Loucy (cell line): ENCODE data around the gene SMIM27.

Experiments
- H2AFZ ChIP-seq: fragments of 200-600 bp; sonication (generic); 2 replicates; pipeline ENCODE4 v1.6.0; 2016; ENCODE audit warnings: antibody characterized with exemption, mild to moderate bottlenecking, low read length, moderate library complexity
- H3F3A ChIP-seq: fragments of 200-600 bp; 2 replicates; pipeline ENCODE4 v1.6.0; 2016; ENCODE audit warnings: antibody characterized with exemption, low read depth, mild to moderate bottlenecking
- H3K27me3 ChIP-seq: fragments of 200-600 bp; sonication (generic); 2 replicates; pipeline ENCODE4 v1.6.1; 2014; ENCODE audit warnings: low read length, mild to moderate bottlenecking; ENCODE audit not compliant: insufficient read depth, poor library complexity, severe bottlenecking
- H3K36me3 ChIP-seq: fragments of 200-600 bp; sonication (generic); 2 replicates; pipeline ENCODE4 v1.6.1; 2016; ENCODE audit warnings: low read length; ENCODE audit not compliant: insufficient read depth
- H3K4me1 ChIP-seq: fragments of 200-600 bp; sonication (generic); 2 replicates; pipeline ENCODE4 v1.5.1; 2014; ENCODE audit warnings: low read length, mild to moderate bottlenecking; ENCODE audit not compliant: insufficient read depth, poor library complexity, severe bottlenecking
- H3K4me2 ChIP-seq: fragments of 200-600 bp; sonication (generic); 2 replicates; pipeline ENCODE4 v1.6.0; 2014; ENCODE audit warnings: antibody characterized with exemption, low read length, low read depth, mild to moderate bottlenecking; ENCODE audit not compliant: poor library complexity, severe bottlenecking
- H3K4me3 ChIP-seq: fragments of 200-600 bp; sonication (generic); 2 replicates; pipeline ENCODE4 v1.5.1; 2014; ENCODE audit warnings: low read length, mild to moderate bottlenecking, mixed read lengths; ENCODE audit not compliant: poor library complexity, severe bottlenecking
- H3K79me2 ChIP-seq: fragments of 200-600 bp; sonication (generic); 2 replicates; pipeline ENCODE4 v1.6.1; 2014; ENCODE audit warnings: low read length; ENCODE audit not compliant: insufficient read depth
- H3K9ac ChIP-seq: fragments of 200-600 bp; sonication (generic); 2 replicates; pipeline ENCODE4 v1.6.0; 2014; ENCODE audit warnings: mild to moderate bottlenecking, low read depth, low read length, moderate library complexity; ENCODE audit not compliant: poor library complexity, severe bottlenecking
- H3K9me2 ChIP-seq: fragments of 200-600 bp; sonication (generic); replicated peaks from 2 replicates; pipeline ENCODE4 v1.6.1; 2016; ENCODE audit warnings: low read depth, low read length, mixed read lengths
- H3K9me3 ChIP-seq: fragments of 200-600 bp; sonication (generic); 2 replicates; pipeline ENCODE4 v1.6.1; 2014; ENCODE audit warnings: mild to moderate bottlenecking, antibody characterized with exemption, low read length, low read depth; ENCODE audit not compliant: insufficient read depth
- H4K20me1 ChIP-seq: fragments of 200-600 bp; sonication (generic); 2 replicates; pipeline ENCODE4 v1.6.0; 2014; ENCODE audit warnings: antibody characterized with exemption, low read length, mild to moderate bottlenecking; ENCODE audit not compliant: insufficient read depth, poor library complexity, severe bottlenecking
- EZH2phosphoT487 ChIP-seq: fragments of 200-600 bp; IDR thresholded peaks from 2 replicates; pipeline ENCODE4 v1.6.1; 2018; ENCODE audit warnings: antibody characterized with exemption, mild to moderate bottlenecking, moderate library complexity, borderline replicate concordance
- TF ChIP-seq, protein P1 (sequence below): fragments of 200-600 bp; sonication (generic); conservative IDR thresholded peaks from 2 replicates; pipeline ENCODE4 v1.5.1; 2014; ENCODE audit warnings: mild to moderate bottlenecking, antibody characterized with exemption, low read length

SMIM27 gene

DNA sequence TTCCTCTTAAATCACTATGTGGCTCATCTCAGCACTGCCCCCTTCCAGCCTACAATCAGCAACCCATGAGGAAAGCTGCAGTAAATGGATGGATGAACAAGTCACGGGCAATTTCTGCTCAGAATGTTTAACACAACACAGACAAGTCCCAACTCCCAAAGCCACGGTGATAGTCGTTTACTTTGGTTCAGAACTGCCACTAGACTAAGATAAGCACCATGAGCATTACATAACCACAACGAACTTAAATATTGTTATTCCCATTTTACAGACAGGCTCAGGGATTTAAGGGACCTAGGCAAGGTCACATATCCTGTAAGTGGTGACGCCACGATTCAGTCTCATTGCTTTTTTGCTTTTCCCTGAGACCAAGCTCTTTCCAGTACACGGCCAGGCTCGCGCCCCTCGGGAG, 2.0 kb upstream of the SMIM27 start:
- Histone ChIP-seq H3K4me1 (peaks cover 56% of the 10 kb centered on the region), H3F3A (no peaks in the 10 kb centered on the region; the same call in 1 of the 2 replicates), H3K79me2 (peaks cover 88% of the 10 kb centered on the region), H3K9me3 (no peaks in the 10 kb centered on the region), H3K36me3 (no peaks in the 10 kb centered on the region), H4K20me1 (peaks cover 49% of the 10 kb centered on the region), H3K9ac (peak overlapping the region; percentile 91), H3K27me3 (no peaks in the 10 kb centered on the region), H2AFZ (peak overlapping the region; percentile 68), H3K9me2 (no peaks in the 10 kb centered on the region), H3K4me3 (peak overlapping the region; percentile 87), H3K4me2 (peak overlapping the region; percentile 94)
- TF ChIP-seq, protein P1, sequence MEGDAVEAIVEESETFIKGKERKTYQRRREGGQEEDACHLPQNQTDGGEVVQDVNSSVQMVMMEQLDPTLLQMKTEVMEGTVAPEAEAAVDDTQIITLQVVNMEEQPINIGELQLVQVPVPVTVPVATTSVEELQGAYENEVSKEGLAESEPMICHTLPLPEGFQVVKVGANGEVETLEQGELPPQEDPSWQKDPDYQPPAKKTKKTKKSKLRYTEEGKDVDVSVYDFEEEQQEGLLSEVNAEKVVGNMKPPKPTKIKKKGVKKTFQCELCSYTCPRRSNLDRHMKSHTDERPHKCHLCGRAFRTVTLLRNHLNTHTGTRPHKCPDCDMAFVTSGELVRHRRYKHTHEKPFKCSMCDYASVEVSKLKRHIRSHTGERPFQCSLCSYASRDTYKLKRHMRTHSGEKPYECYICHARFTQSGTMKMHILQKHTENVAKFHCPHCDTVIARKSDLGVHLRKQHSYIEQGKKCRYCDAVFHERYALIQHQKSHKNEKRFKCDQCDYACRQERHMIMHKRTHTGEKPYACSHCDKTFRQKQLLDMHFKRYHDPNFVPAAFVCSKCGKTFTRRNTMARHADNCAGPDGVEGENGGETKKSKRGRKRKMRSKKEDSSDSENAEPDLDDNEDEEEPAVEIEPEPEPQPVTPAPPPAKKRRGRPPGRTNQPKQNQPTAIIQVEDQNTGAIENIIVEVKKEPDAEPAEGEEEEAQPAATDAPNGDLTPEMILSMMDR, result peak; percentile 21
- TF ChIP-seq EZH2phosphoT487, result no peak

DNA sequence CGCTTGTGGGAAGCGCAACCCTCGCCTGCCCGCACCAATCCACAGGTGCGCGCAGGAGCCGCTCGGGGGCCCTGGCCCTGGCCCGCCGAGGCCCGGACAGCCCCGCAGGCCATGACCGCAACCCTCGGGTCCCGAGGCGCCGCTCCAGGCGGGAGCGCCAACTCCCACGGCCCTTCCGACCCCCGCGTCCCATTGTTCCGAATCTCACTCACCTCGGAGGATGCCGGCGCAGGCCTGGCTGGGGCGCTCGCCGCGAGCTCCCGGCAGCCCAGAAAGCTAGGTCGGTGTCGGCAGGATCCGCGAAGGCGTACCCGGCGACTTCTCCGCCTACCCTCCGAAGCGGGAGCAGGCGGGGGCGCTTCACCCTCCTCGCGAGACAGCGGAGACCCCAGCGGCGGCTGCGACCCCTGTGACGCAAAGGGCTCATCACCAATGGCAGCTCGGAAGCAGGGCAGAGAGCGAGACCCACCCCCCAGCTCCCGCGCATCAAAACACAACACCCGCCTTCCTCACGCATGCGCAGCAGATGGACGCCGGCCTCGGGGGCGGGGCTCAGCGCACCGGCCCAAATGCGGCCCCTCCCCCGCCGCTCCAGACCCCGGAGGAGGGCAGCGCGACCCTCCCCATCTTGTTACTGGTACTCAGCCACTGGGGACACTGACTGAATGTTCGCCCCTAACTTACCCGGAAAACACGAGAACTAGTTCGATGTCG, 1.4 kb upstream of the SMIM27 start:
- H3K9me3 ChIP-seq, result no peaks in the 10 kb centered on the region
- H3F3A ChIP-seq, result no peaks in the 10 kb centered on the region; the same call in 1 of the 2 replicates
- H3K79me2 ChIP-seq, result peaks cover 83% of the 10 kb centered on the region
- peak overlapping the region; percentile 72 for H2AFZ ChIP-seq
- peak overlapping the region; percentile 87 for H3K4me3 ChIP-seq
- no peaks in the 10 kb centered on the region for H3K27me3 ChIP-seq
- no peak for TF ChIP-seq EZH2phosphoT487
- TF ChIP-seq, protein P1, result no peak
- H3K9ac ChIP-seq, result peak overlapping the region; percentile 91
- no peaks in the 10 kb centered on the region for H3K9me2 ChIP-seq
- peaks cover 45% of the 10 kb centered on the region for H4K20me1 ChIP-seq
- H3K4me1 ChIP-seq, result peaks cover 55% of the 10 kb centered on the region
- H3K4me2 ChIP-seq, result peak overlapping the region; percentile 94
- H3K36me3 ChIP-seq, result no peaks in the 10 kb centered on the region

DNA sequence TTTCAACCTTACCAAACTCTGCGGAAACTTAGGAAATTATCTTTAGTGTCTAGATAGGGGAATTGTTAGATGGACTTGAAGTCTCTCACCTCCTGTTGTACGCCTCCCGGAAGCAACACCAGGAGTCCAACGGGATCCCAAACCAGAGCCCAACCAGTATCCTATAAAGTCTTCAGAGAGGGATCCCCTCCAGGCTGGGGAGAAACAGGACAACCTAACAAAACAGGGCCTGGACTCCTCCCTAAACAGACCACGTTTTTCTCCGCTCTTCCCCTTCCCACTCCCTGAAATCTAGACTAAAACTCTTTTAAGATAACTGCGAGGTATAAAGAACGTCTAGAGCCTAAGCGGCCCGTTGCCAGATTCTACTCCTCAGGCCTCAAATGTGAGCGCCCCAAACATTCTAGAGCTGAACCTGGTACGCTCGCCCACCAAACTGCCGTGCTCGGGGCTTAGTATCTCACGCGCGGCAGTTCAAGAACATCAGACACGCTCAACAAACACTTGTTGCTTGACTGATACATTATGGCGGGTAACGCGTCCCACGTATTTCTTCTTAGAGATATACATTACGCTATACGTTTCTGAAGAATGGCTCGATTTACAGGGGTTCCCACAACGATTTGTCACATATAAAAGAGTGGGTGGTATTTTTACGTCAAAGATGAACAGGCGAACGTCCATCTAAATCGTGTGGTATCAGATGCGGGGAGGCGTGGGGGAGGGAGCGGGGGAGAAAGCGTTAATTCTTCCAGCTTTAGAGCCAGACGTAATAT, 663 bp upstream of the SMIM27 start:
- Histone ChIP-seq H3K27me3 (no peaks in the 10 kb centered on the region), H2AFZ (peak overlapping the region; percentile 72), H3K79me2 (peaks cover 80% of the 10 kb centered on the region), H3K4me2 (peak overlapping the region; percentile 83), H3F3A (no peaks in the 10 kb centered on the region; the same call in 1 of the 2 replicates), H3K4me1 (peaks cover 49% of the 10 kb centered on the region), H4K20me1 (peaks cover 38% of the 10 kb centered on the region), H3K9ac (peak overlapping the region; percentile 91), H3K9me3 (no peaks in the 10 kb centered on the region), H3K36me3 (no peaks in the 10 kb centered on the region), H3K9me2 (no peaks in the 10 kb centered on the region), H3K4me3 (peak overlapping the region; percentile 87)
- TF ChIP-seq, protein P1, result no peak
- TF ChIP-seq EZH2phosphoT487, result no peak
